GM18907 (cell line): ENCODE data around the gene GOSR2.

ENCODE experiments used
- ATAC-seq: cut with Tn5 transposase; IDR thresholded peaks from one replicate; pipeline ENCODE4 v1.9.1; 2021; ENCODE audit warnings: mild to moderate bottlenecking, moderate library complexity; ENCODE audit not compliant: unreplicated experiment

GOSR2 gene

GRCh38 chr17:46922804-46923635 is at the start of gene GOSR2:
TSS of gene GOSR2 (plus strand) at chr17:46923160. CDS start at chr17:46923193, 33 bp downstream.
- peak; percentile 88 for ATAC-seq

- ATAC-seq: no peak
These were observed 48.9 kb upstream of the GOSR2 start for GRCh38 chr17:46873941-46874645.

- no peak for ATAC-seq
These were observed 48.1 kb upstream of the GOSR2 start for GRCh38 chr17:46874906-46875305.

GRCh38 chr17:46875849-46876352 is 47.1 kb upstream of the GOSR2 start:
- no peak for ATAC-seq

- ATAC-seq: no peak
These were observed 46.5 kb upstream of the GOSR2 start for GRCh38 chr17:46876353-46876887.

- ATAC-seq: no peak
These were observed 46.0 kb upstream of the GOSR2 start for GRCh38 chr17:46876926-46877325.

- ATAC-seq: no peak
These were observed 45.5 kb upstream of the GOSR2 start for GRCh38 chr17:46877466-46877865.

GRCh38 chr17:46878055-46878454 is 44.9 kb upstream of the GOSR2 start:
- no peak for ATAC-seq

GRCh38 chr17:46879101-46879500 is 43.9 kb upstream of the GOSR2 start:
- ATAC-seq: no peak

GRCh38 chr17:46881015-46881414 is 41.9 kb upstream of the GOSR2 start:
- no peak for ATAC-seq

- no peak for ATAC-seq
These were observed 40.3 kb upstream of the GOSR2 start for GRCh38 chr17:46882666-46883065.

GRCh38 chr17:46883871-46884520 is 39.0 kb upstream of the GOSR2 start:
- ATAC-seq: no peak

- no peak for ATAC-seq
These were observed 38.4 kb upstream of the GOSR2 start for GRCh38 chr17:46884552-46884951.

GRCh38 chr17:46885415-46886309 is 37.3 kb upstream of the GOSR2 start:
- no peak for ATAC-seq

GRCh38 chr17:46886310-46886663 is 36.7 kb upstream of the GOSR2 start:
- no peak for ATAC-seq

GRCh38 chr17:46887717-46888116 is 35.2 kb upstream of the GOSR2 start:
- no peak for ATAC-seq

GRCh38 chr17:46888727-46889126 is 34.2 kb upstream of the GOSR2 start:
- ATAC-seq: no peak

- no peak for ATAC-seq
These were observed 33.4 kb upstream of the GOSR2 start for GRCh38 chr17:46889519-46889918.

- no peak for ATAC-seq
These were observed 32.9 kb upstream of the GOSR2 start for GRCh38 chr17:46889992-46890564.

GRCh38 chr17:46890638-46891037 is 32.3 kb upstream of the GOSR2 start:
- no peak for ATAC-seq
